ENCODE data around the gene DNAJC10.

DNAJC10 gene

GRCh38 chr2:182798736-182799135 is 82.7 kb downstream of the DNAJC10 start:
- no peak for TF ChIP-seq ZNF274 (IDR thresholded peaks at IDR 0.05; ENCODE audit: low read depth, low read length)
- H3K4me3 ChIP-seq (ENCODE audit: low read length): no peak overlapping the region

- H3K4me3 ChIP-seq (ENCODE audit: low read length): no peak overlapping the region
- TF ChIP-seq ZNF274 (IDR thresholded peaks at IDR 0.05; ENCODE audit: low read depth, low read length): no peak
Measured at GRCh38 chr2:182804128-182804527, 88.1 kb downstream of the DNAJC10 start.

DNA sequence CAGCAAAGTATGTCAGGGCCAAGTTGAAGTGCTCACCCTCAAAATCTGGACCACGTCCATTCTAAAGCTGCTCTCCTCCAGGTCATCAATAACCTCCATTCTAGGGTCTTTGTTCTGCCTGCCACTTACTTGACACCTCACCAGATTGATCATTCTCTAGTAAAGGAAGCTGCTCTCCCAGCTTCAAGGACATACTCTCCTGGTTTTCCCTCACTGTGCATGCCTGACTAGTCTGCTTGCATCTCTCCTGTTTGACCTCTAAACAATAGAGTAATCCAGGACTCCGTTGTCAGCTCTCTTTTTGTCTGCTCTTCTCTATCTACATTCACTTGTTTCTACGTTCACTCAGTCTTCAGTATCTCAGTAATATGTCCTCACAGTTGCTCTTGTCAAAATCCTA is 91.3 kb downstream of the DNAJC10 start:
- H3K4me3 ChIP-seq (ENCODE audit: low read length): no peak overlapping the region
- no peak for TF ChIP-seq ZNF274 (IDR thresholded peaks at IDR 0.05; ENCODE audit: low read depth, low read length)

- no peak for TF ChIP-seq ZNF274 (IDR thresholded peaks at IDR 0.05; ENCODE audit: low read depth, low read length)
- H3K4me3 ChIP-seq (ENCODE audit: low read length): no peak overlapping the region
Measured at GRCh38 chr2:182810087-182810486, 94.0 kb downstream of the DNAJC10 start.

GRCh38 chr2:182814380-182814779 is 98.3 kb downstream of the DNAJC10 start:
- H3K4me3 ChIP-seq (ENCODE audit: low read length): no peak overlapping the region
- TF ChIP-seq ZNF274 (IDR thresholded peaks at IDR 0.05; ENCODE audit: low read depth, low read length): no peak

GRCh38 chr2:182814804-182815203 is 98.7 kb downstream of the DNAJC10 start:
- TF ChIP-seq ZNF274 (IDR thresholded peaks at IDR 0.05; ENCODE audit: low read depth, low read length): no peak
- no peak overlapping the region for H3K4me3 ChIP-seq (ENCODE audit: low read length)

DNA sequence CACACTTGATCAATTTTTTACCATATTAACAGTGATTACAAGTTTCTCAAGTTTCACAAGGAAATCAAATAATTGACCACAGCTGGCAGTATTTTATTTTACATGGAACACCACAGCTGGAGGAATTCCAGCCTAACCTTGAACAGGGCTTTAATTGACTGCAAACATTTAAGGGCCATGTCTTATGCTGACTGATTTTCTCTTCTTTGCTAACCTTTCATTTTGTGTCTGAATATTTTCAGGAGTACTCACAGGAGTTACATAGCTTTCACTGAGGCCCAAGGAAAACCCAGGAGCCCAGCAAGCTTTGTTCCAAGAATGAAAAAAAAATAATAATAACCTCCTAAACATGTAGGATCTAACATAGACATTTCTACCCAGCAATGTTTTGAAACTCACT is 100.8 kb downstream of the DNAJC10 start:
- H3K4me3 ChIP-seq (ENCODE audit: low read length): no peak overlapping the region
- TF ChIP-seq ZNF274 (IDR thresholded peaks at IDR 0.05; ENCODE audit: low read depth, low read length): no peak

GRCh38 chr2:182817558-182817957 is 101.5 kb downstream of the DNAJC10 start:
- TF ChIP-seq ZNF274 (IDR thresholded peaks at IDR 0.05; ENCODE audit: low read depth, low read length): no peak

DNA sequence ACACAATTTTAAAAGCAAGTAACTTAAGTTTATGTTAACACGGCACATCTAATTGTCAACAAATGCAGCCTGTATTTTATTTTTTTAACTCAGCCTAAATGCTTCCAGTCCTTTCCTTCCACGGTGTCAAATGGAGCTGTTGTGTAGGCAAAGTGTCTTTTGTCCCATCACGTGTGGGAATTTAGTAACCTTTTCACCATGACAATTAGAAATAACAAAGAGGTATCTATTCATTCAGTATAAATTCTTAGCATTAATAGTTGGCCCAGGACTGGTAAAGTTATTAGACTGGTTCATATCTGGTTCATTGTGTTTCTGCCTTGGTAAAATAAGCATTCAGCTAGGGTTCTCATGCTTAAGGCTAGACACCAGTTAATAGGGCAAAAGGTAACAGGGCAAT is 102.4 kb downstream of the DNAJC10 start:
- no peak for TF ChIP-seq ZNF274 (IDR thresholded peaks at IDR 0.05; ENCODE audit: low read depth, low read length)
- no peak overlapping the region for H3K4me3 ChIP-seq (ENCODE audit: low read length)

More at GRCh38 chr2:182817558-182817957, 101.5 kb downstream of the DNAJC10 start:
- H3K4me3 ChIP-seq (ENCODE audit: low read length): no peak overlapping the region

DNA sequence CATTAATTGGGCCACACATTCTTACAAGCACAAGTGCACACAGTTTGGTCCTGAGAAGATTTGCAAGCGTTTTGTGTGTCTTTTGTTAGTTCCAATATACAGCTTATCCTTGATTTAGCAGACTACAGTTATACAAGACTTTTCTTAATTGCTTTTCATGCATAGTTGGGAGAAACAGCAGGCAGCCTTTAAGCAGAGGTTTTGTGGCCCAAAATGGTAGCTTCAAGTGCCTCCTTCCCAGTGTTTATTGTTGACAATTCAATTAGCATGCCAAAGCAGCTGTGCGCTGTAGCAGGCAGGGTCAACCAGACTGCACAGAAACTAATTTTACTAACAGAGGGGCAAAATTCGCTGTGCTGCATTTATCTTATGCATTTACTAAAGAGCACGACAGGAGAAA is 102.9 kb downstream of the DNAJC10 start:
- H3K4me3 ChIP-seq (ENCODE audit: low read length): no peak overlapping the region
- no peak for TF ChIP-seq ZNF274 (IDR thresholded peaks at IDR 0.05; ENCODE audit: low read depth, low read length)

GRCh38 chr2:182819412-182819811 is 103.4 kb downstream of the DNAJC10 start:
- no peak overlapping the region for H3K4me3 ChIP-seq (ENCODE audit: low read length)

GRCh38 chr2:182821182-182821581 is 105.1 kb downstream of the DNAJC10 start:
- TF ChIP-seq ZNF274 (IDR thresholded peaks at IDR 0.05; ENCODE audit: low read depth, low read length): no peak

More at GRCh38 chr2:182819412-182819811, 103.4 kb downstream of the DNAJC10 start:
- TF ChIP-seq ZNF274 (IDR thresholded peaks at IDR 0.05; ENCODE audit: low read depth, low read length): no peak

DNA sequence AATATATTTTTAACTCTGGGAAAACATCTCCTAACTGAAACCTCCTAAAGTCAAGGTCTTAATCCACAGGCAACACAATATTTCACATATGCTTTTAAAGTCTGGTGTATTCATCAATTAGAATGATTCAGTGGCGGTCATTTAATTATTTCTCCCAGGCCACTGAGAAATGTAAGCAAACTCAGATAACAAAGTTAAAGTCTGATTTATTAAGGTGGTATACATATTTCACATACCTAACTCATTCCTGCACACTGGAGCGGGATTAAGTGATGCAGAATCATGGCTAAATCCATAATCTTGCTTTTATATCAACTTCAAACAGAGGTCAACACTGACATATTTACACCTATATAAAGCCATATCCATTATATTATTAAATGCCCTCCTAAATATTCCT is 106.7 kb downstream of the DNAJC10 start:
- no peak for TF ChIP-seq ZNF274 (IDR thresholded peaks at IDR 0.05; ENCODE audit: low read depth, low read length)
- H3K4me3 ChIP-seq (ENCODE audit: low read length): no peak overlapping the region

More at GRCh38 chr2:182821182-182821581, 105.1 kb downstream of the DNAJC10 start:
- H3K4me3 ChIP-seq (ENCODE audit: low read length): no peak overlapping the region

GRCh38 chr2:182824056-182824766 is 108.2 kb downstream of the DNAJC10 start:
- H3K4me3 ChIP-seq (ENCODE audit: low read length): no peak overlapping the region
- TF ChIP-seq ZNF274 (IDR thresholded peaks at IDR 0.05; ENCODE audit: low read depth, low read length): no peak

GRCh38 chr2:182824767-182825158 is 108.7 kb downstream of the DNAJC10 start:
- TF ChIP-seq ZNF274 (IDR thresholded peaks at IDR 0.05; ENCODE audit: low read depth, low read length): no peak
- H3K4me3 ChIP-seq (ENCODE audit: low read length): no peak overlapping the region

- TF ChIP-seq ZNF274 (IDR thresholded peaks at IDR 0.05; ENCODE audit: low read depth, low read length): no peak
Measured at GRCh38 chr2:182826064-182826463, 110.0 kb downstream of the DNAJC10 start.

More at GRCh38 chr2:182826064-182826463, 110.0 kb downstream of the DNAJC10 start:
- H3K4me3 ChIP-seq (ENCODE audit: low read length): no peak overlapping the region

Measured in GM08714 (cell line).